Liver (tissue), 9 donors: ENCODE measurements around the gene TNF. TPM values are rescaled to one million over a fixed set of nuclear protein-coding genes. Genes with fewer than 3 reads are reported as not detected.

Experiments used
- DNase-seq: peaks from one replicate; pipeline ENCODE4 v3.0.0-alpha.2; 2017; ENCODE audit warnings: low spot score
- H3K27ac ChIP-seq, 2 donors: one replicate each; pipeline ENCODE4 v1.7.0; 2013; ENCODE audit warnings: inconsistent platforms in 2 of 2, low read length in 2 of 2, control low read depth in 1 of 2, low read depth in 1 of 2, mild to moderate bottlenecking in 1 of 2
- H3K27me3 ChIP-seq, 4 donors: one replicate each; pipeline versions ENCODE4 v1.6.1 to v1.7.0; 2013; ENCODE audit warnings: low read length in 3 of 4, inconsistent platforms in 1 of 4, mild to moderate bottlenecking in 1 of 4, moderate library complexity in 1 of 4; ENCODE audit not compliant: control insufficient read depth in 4 of 4, insufficient read depth in 4 of 4
- H3K36me3 ChIP-seq, 4 donors: one replicate each; pipeline versions ENCODE4 v1.6.1 to v1.7.0; 2013; ENCODE audit warnings: low read length in 3 of 4, mild to moderate bottlenecking in 3 of 4, low read depth in 1 of 4, moderate library complexity in 1 of 4; ENCODE audit not compliant: control insufficient read depth in 4 of 4, insufficient read depth in 3 of 4
- H3K4me1 ChIP-seq, 4 donors: one replicate each; pipeline versions ENCODE4 v1.6.1 to v1.7.0; 2013; ENCODE audit warnings: low read length in 3 of 4, mild to moderate bottlenecking in 3 of 4, moderate library complexity in 1 of 4; ENCODE audit not compliant: control insufficient read depth in 4 of 4, insufficient read depth in 4 of 4
- H3K4me3 ChIP-seq, 3 donors: one replicate each; pipeline versions ENCODE4 v1.6.1 to v1.7.0; 2013; ENCODE audit warnings: low read length in 3 of 3, control low read depth in 1 of 3, low read depth in 1 of 3, mild to moderate bottlenecking in 1 of 3
- H3K9ac ChIP-seq, 2 donors: one replicate each; pipeline ENCODE4 v1.7.0; 2013; ENCODE audit warnings: low read length in 2 of 2, mild to moderate bottlenecking in 2 of 2, moderate library complexity in 2 of 2, control low read depth in 1 of 2, low read depth in 1 of 2
- H3K9me3 ChIP-seq, 4 donors: one replicate each; pipeline versions ENCODE4 v1.6.1 to v1.7.0; 2013; ENCODE audit warnings: low read length in 3 of 4; ENCODE audit not compliant: control insufficient read depth in 4 of 4
- ATF3 ChIP-seq: IDR thresholded peaks from 2 replicates; pipeline ENCODE4 v1.6.1; 2016; ENCODE audit warnings: antibody characterized with exemption
- CTCF ChIP-seq: fragments of 150-350 bp; IDR thresholded peaks from 2 replicates; pipeline ENCODE4 v1.5.1; 2017; ENCODE audit warnings: improper control_type of control experiment, low read depth, low read length; ENCODE audit not compliant: missing input control
- EGR1 ChIP-seq, 2 donors: IDR thresholded peaks; 2 replicates each; pipeline ENCODE4 v1.6.1; 2016 to 2018; ENCODE audit warnings: antibody characterized with exemption in 2 of 2, low read depth in 2 of 2
- FOXA1 ChIP-seq: IDR thresholded peaks from 2 replicates; pipeline ENCODE4 v1.6.1; 2016; ENCODE audit warnings: antibody characterized with exemption
- FOXA2 ChIP-seq: IDR thresholded peaks from 2 replicates; pipeline ENCODE4 v1.6.1; 2016; ENCODE audit warnings: antibody characterized with exemption
- GABPA ChIP-seq, 2 donors: IDR thresholded peaks in 1 of 2; conservative IDR thresholded peaks in 1 of 2; 2 replicates each; pipeline ENCODE4 v1.6.1; 2016; ENCODE audit warnings: antibody characterized with exemption in 2 of 2, mild to moderate bottlenecking in 1 of 2, moderate library complexity in 1 of 2
- HNF4A ChIP-seq, 2 donors: conservative IDR thresholded peaks; 2 replicates each; pipeline ENCODE4 v1.6.1; 2016; ENCODE audit warnings: antibody characterized with exemption in 2 of 2, mild to moderate bottlenecking in 2 of 2
- HNF4G ChIP-seq: IDR thresholded peaks from 2 replicates; pipeline ENCODE4 v1.6.1; 2016; ENCODE audit warnings: antibody characterized with exemption
- JUND ChIP-seq, 2 donors: IDR thresholded peaks; 2 replicates each; pipeline ENCODE4 v1.6.1; 2016; ENCODE audit warnings: antibody characterized with exemption in 2 of 2
- MAX ChIP-seq: IDR thresholded peaks from 2 replicates; pipeline ENCODE4 v1.6.1; 2016; ENCODE audit warnings: antibody characterized with exemption
- NR2F2 ChIP-seq: IDR thresholded peaks from 2 replicates; pipeline ENCODE4 v1.6.1; 2016; ENCODE audit warnings: antibody characterized with exemption
- RAD21 ChIP-seq, 2 donors: IDR thresholded peaks; 2 replicates each; pipeline ENCODE4 v1.6.1; 2016; ENCODE audit warnings: antibody characterized with exemption in 2 of 2, mild to moderate bottlenecking in 2 of 2
- REST ChIP-seq: IDR thresholded peaks from 2 replicates; pipeline ENCODE4 v1.6.1; 2016; ENCODE audit warnings: antibody characterized with exemption, mild to moderate bottlenecking
- RXRA ChIP-seq, 2 donors: IDR thresholded peaks; 2 replicates each; pipeline ENCODE4 v1.6.1; 2017 to 2018; ENCODE audit warnings: antibody characterized with exemption in 2 of 2, mild to moderate bottlenecking in 1 of 2
- SP1 ChIP-seq: IDR thresholded peaks from 2 replicates; pipeline ENCODE4 v1.6.1; 2018; ENCODE audit warnings: antibody characterized with exemption, mild to moderate bottlenecking
- TAF1 ChIP-seq: conservative IDR thresholded peaks from 2 replicates; pipeline ENCODE4 v1.6.1; 2016; ENCODE audit warnings: antibody characterized with exemption, mild to moderate bottlenecking
- YY1 ChIP-seq: IDR thresholded peaks from 2 replicates; pipeline ENCODE4 v1.6.1; 2016; ENCODE audit warnings: antibody characterized with exemption, mild to moderate bottlenecking
- ZBTB33 ChIP-seq: IDR thresholded peaks from 2 replicates; pipeline ENCODE4 v1.6.1; 2016; ENCODE audit warnings: antibody characterized with exemption
- WGBS: extraction: QIAGEN DNeasy Blood & Tissue Kit; methylation state at CpG from one replicate; pipeline ENCODE4 v1.1.7; 2013; 5-methylcytosine and 5-hydroxymethylcytosine counted together
- polyA plus RNA-seq, 2 donors: library from polyadenylated mRNA; stranded (reverse) in 1 of 2; unstranded in 1 of 2; fragments of 200-250 nt in 1 of 2; fragments of >200 nt in 1 of 2; fragmentation: Nextera tagmentation in 1 of 2; extraction: Ambion mirVana in 1 of 2; gene quantifications; one replicate each; pipeline versions ENCODE4 v1.2.1 to v1.2.3, GENCODE V29; 2013 to 2015
- total RNA-seq, 2 donors: library from RNA; depleted of rRNA; stranded (reverse); fragments of >200 nt; gene quantifications; one replicate each; pipeline ENCODE4 v1.2.3, GENCODE V29; 2014
- donor health status: healthy.
- donor health status: healthy.
- donor health status: healthy.
- donor health status: healthy.
- donor health status: healthy.

The TNF gene
- total and polyA plus RNA-seq, 4 donors = 0.06 to 0.42 (median 0.19) TPM; not detected in 1

- DNase-seq = no peak
- Histone ChIP-seq H3K4me3 (no peak overlapping the region), H3K4me1 (peaks cover 0 to 4% (median 2%) of the 10 kb centered on the region in 4 donors), H3K36me3 (peaks cover 8 to 36% (median 27%) of the 10 kb centered on the region in 4 donors), H3K9me3 (no peaks in the 10 kb centered on the region), H3K27ac (no peak overlapping the region), H3K9ac (no peak overlapping the region), H3K27me3 (no peaks in the 10 kb centered on the region)
- 89% methylated on average over 4 of the region's 4 CpGs for WGBS
- no peak for TF ChIP-seq FOXA2
- no peak for TF ChIP-seq REST
- no peak for TF ChIP-seq GABPA (IDR thresholded peaks at IDR 0.05 in 1 of 2, conservative IDR thresholded peaks at IDR 0.05 in 1 of 2)
- TF ChIP-seq NR2F2 = no peak
- no peak for TF ChIP-seq RAD21 (IDR thresholded peaks at IDR 0.05)
- TF ChIP-seq ATF3 = no peak
- no peak for TF ChIP-seq EGR1 (IDR thresholded peaks at IDR 0.05; ENCODE audit: low read depth in 2 of 2)
- no peak for TF ChIP-seq CTCF
- no peak for TF ChIP-seq MAX
- TF ChIP-seq SP1 = no peak
- no peak for TF ChIP-seq RXRA (IDR thresholded peaks at IDR 0.05)
- TF ChIP-seq TAF1 = no peak
- no peak for TF ChIP-seq JUND (IDR thresholded peaks at IDR 0.05)
- no peak for TF ChIP-seq HNF4A (conservative IDR thresholded peaks at IDR 0.05)
- no peak for TF ChIP-seq ZBTB33
- no peak for TF ChIP-seq HNF4G
- no peak for TF ChIP-seq FOXA1
- no peak for TF ChIP-seq YY1
Observed at GRCh38 chr6:31528307-31528777, 47.0 kb upstream of the TNF start.
